H1 (cell line): ENCODE measurements around the gene FAM222B. TPM values are rescaled to one million over a fixed set of nuclear protein-coding genes. Genes with fewer than 3 reads are reported as not detected.

ENCODE experiments used
- CTCF ChIA-PET: fragments of 300-600 bp; sonication (Branson Sonifier 250); formaldehyde crosslinking; loops from one replicate; lab custom pipeline; 2021; ENCODE audit not compliant: partially characterized antibody; lab: Charles Lee
- POLR2A ChIA-PET: fragments of 300-600 bp; sonication (Branson Sonifier 250); formaldehyde crosslinking; loops from one replicate; lab custom pipeline; 2021; ENCODE audit warnings: inconsistent platforms; ENCODE audit not compliant: partially characterized antibody; lab: Charles Lee
- DNase-seq, 2 experiments: peaks; one replicate each; pipeline versions ENCODE4 v3.0.0 to v3.0.0-alpha.2; 2010 to 2022; ENCODE audit warnings: low spot score in 2 of 2, low read depth in 1 of 2, mixed read lengths in 1 of 2
- FAIRE-seq: peaks from 2 replicates; lab custom pipeline; 2011; peaks lifted over from hg19 to GRCh38; lab: Jason Lieb, UNC
- H2AFZ ChIP-seq: 2 replicates; pipeline ENCODE4 v1.8.1; 2012; ENCODE audit warnings: low read length, inconsistent platforms
- H2AK5ac ChIP-seq: 2 replicates; pipeline ENCODE4 v1.6.1; 2013; ENCODE audit warnings: low read depth, low read length
- H2BK120ac ChIP-seq: replicated peaks from 2 replicates; pipeline ENCODE3; 2013; ENCODE audit warnings: low read depth, low read length, inconsistent platforms
- H2BK12ac ChIP-seq: 2 replicates; pipeline ENCODE4 v1.6.1; 2013; ENCODE audit warnings: low read depth, low read length
- H2BK15ac ChIP-seq: 2 replicates; pipeline ENCODE4 v1.6.1; 2013; ENCODE audit warnings: low read length
- H2BK20ac ChIP-seq: 2 replicates; pipeline ENCODE4 v1.6.1; 2013; ENCODE audit warnings: low read length
- H2BK5ac ChIP-seq: 2 replicates; pipeline ENCODE4 v1.6.1; 2013; ENCODE audit warnings: low read depth, low read length
- H3K14ac ChIP-seq: 2 replicates; pipeline ENCODE4 v1.6.1; 2013; ENCODE audit warnings: inconsistent platforms; ENCODE audit not compliant: insufficient read length
- H3K18ac ChIP-seq: 2 replicates; pipeline ENCODE4 v1.6.1; 2013; ENCODE audit warnings: low read length; ENCODE audit errors: extremely low read depth
- H3K23ac ChIP-seq: 2 replicates; pipeline ENCODE4 v1.6.1; 2013; ENCODE audit warnings: inconsistent platforms; ENCODE audit not compliant: insufficient read length
- H3K23me2 ChIP-seq: 2 replicates; pipeline ENCODE4 v1.6.1; 2013; ENCODE audit warnings: low read depth, low read length
- H3K27ac ChIP-seq: 2 replicates; pipeline ENCODE4 v1.6.1; 2011; ENCODE audit warnings: low read depth, low read length, inconsistent platforms
- H3K27me3 ChIP-seq, 4 experiments: replicated peaks in 1 of 4; 1 replicate in 1 of 4; 2 replicates in 3 of 4; pipeline versions ENCODE4 v1.6.1 to v1.8.1; 2011 to 2013; ENCODE audit warnings: low read length in 3 of 4, mild to moderate bottlenecking in 3 of 4, inconsistent platforms in 2 of 4, mixed read lengths in 2 of 4, moderate library complexity in 1 of 4; ENCODE audit not compliant: control insufficient read depth in 3 of 4, insufficient read depth in 3 of 4; ENCODE audit errors: extremely low read depth in 1 of 4
- H3K36me3 ChIP-seq, 4 experiments: 2 replicates each; pipeline versions ENCODE4 v1.6.1 to v1.8.1; 2011 to 2013; ENCODE audit warnings: mild to moderate bottlenecking in 4 of 4, low read length in 3 of 4, moderate library complexity in 2 of 4, control low read depth in 1 of 4, inconsistent platforms in 1 of 4; ENCODE audit not compliant: insufficient read depth in 4 of 4, control insufficient read depth in 2 of 4
- H3K4ac ChIP-seq: replicated peaks from 2 replicates; pipeline ENCODE3; 2013; ENCODE audit warnings: low read length, low read depth, mixed read lengths, inconsistent platforms; ENCODE audit not compliant: insufficient read length
- H3K4me1 ChIP-seq, 4 experiments: replicated peaks in 1 of 4; 1 replicate in 1 of 4; 2 replicates in 3 of 4; pipeline versions ENCODE4 v1.6.1 to v1.8.1; 2011 to 2013; ENCODE audit warnings: low read length in 3 of 4, inconsistent platforms in 2 of 4, mixed read lengths in 1 of 4; ENCODE audit not compliant: insufficient read depth in 4 of 4, control insufficient read depth in 3 of 4
- H3K4me2 ChIP-seq, 2 experiments: 2 replicates each; pipeline versions ENCODE4 v1.6.1 to v1.8.1; 2011 to 2013; ENCODE audit warnings: low read depth in 2 of 2, low read length in 2 of 2, control low read depth in 1 of 2, inconsistent platforms in 1 of 2, mild to moderate bottlenecking in 1 of 2; ENCODE audit not compliant: insufficient read depth in 1 of 2
- H3K4me3 ChIP-seq, 4 experiments: fragments of 200-600, 300-600 bp in 1 of 4; sonication (generic), shearing (Covaris generic), sonication (Bioruptor Twin) in 1 of 4; 2 replicates each; pipeline versions ENCODE4 v1.5.1 to v1.8.1; 2011 to 2016; ENCODE audit warnings: low read length in 4 of 4, low read depth in 3 of 4, control low read depth in 2 of 4, inconsistent platforms in 2 of 4, mild to moderate bottlenecking in 2 of 4, mixed read lengths in 1 of 4, moderate library complexity in 1 of 4; ENCODE audit not compliant: insufficient read depth in 2 of 4; ENCODE audit errors: extremely low read depth in 1 of 4
- H3K56ac ChIP-seq: replicated peaks from 2 replicates; pipeline ENCODE3; 2013; ENCODE audit warnings: low read depth, mild to moderate bottlenecking, mixed read lengths, low read length, inconsistent platforms; ENCODE audit not compliant: insufficient read length
- H3K79me1 ChIP-seq: 2 replicates; pipeline ENCODE4 v1.6.1; 2013; ENCODE audit warnings: low read depth, low read length, control low read depth
- H3K79me2 ChIP-seq, 2 experiments: 2 replicates each; pipeline versions ENCODE4 v1.6.1 to v1.8.1; 2012 to 2013; ENCODE audit warnings: low read length in 2 of 2, mild to moderate bottlenecking in 2 of 2, inconsistent platforms in 1 of 2; ENCODE audit not compliant: insufficient read depth in 2 of 2, control insufficient read depth in 1 of 2
- H3K9ac ChIP-seq, 4 experiments: replicated peaks in 1 of 4; 1 replicate in 1 of 4; 2 replicates in 3 of 4; pipeline versions ENCODE4 v1.6.1 to v1.8.1; 2011 to 2013; ENCODE audit warnings: low read depth in 3 of 4, low read length in 3 of 4, control low read depth in 2 of 4, mild to moderate bottlenecking in 2 of 4, moderate library complexity in 2 of 4, inconsistent platforms in 1 of 4; ENCODE audit errors: extremely low read depth in 1 of 4
- H3K9me3 ChIP-seq, 2 experiments: 2 replicates each; pipeline versions ENCODE4 v1.6.1 to v1.8.1; 2012 to 2013; ENCODE audit warnings: mild to moderate bottlenecking in 2 of 2, moderate library complexity in 2 of 2, control low read depth in 1 of 2, inconsistent platforms in 1 of 2, low read depth in 1 of 2, low read length in 1 of 2, mixed read lengths in 1 of 2; ENCODE audit not compliant: insufficient read depth in 2 of 2
- H4K20me1 ChIP-seq, 2 experiments: replicated peaks in 1 of 2; 2 replicates each; pipeline versions ENCODE3 to v1.8.1; 2011 to 2013; ENCODE audit warnings: inconsistent platforms in 2 of 2, low read length in 2 of 2, mild to moderate bottlenecking in 1 of 2; ENCODE audit not compliant: insufficient read depth in 2 of 2, control insufficient read depth in 1 of 2
- H4K5ac ChIP-seq: 2 replicates; pipeline ENCODE4 v1.6.1; 2013; ENCODE audit warnings: low read length, low read depth, mixed read lengths, inconsistent platforms; ENCODE audit not compliant: insufficient read length
- H4K8ac ChIP-seq: 2 replicates; pipeline ENCODE4 v1.8.0; 2013; ENCODE audit warnings: mild to moderate bottlenecking, moderate library complexity, low read length, inconsistent platforms; ENCODE audit not compliant: insufficient read depth; ENCODE audit errors: extremely low read depth
- H4K91ac ChIP-seq: replicated peaks from 2 replicates; pipeline ENCODE3; 2013; ENCODE audit warnings: low read length, mixed read lengths, inconsistent platforms; ENCODE audit not compliant: insufficient read length
- ASH2L ChIP-seq: fragments of 200-600, 300-600 bp; sonication (generic); IDR thresholded peaks from one replicate; pipeline ENCODE4 v1.7.1; 2017; ENCODE audit warnings: low read length
- BCL11A ChIP-seq, 2 experiments: IDR thresholded peaks; one replicate each; pipeline ENCODE4 v1.6.1; 2011; ENCODE audit warnings: low read depth in 2 of 2, low read length in 2 of 2, mild to moderate bottlenecking in 2 of 2
- CBX8 ChIP-seq: fragments of 300-800, 300-1000 bp; sonication (generic); IDR thresholded peaks from 2 replicates; pipeline ENCODE4 v1.7.1; 2016; ENCODE audit warnings: low read depth, low read length, borderline replicate concordance
- CTCF ChIP-seq, 3 experiments: IDR thresholded peaks; 1 replicate in 2 of 3; 2 replicates in 1 of 3; pipeline versions ENCODE4 v1.5.1 to v1.6.1; 2011; ENCODE audit warnings: low read length in 3 of 3, mild to moderate bottlenecking in 3 of 3, inconsistent platforms in 2 of 3, low read depth in 1 of 3, moderate library complexity in 1 of 3; ENCODE audit not compliant: insufficient read depth in 1 of 3; ENCODE audit errors: control extremely low read depth in 1 of 3
- E2F6 ChIP-seq: IDR thresholded peaks from 2 replicates; pipeline ENCODE4 v1.6.1; 2012; ENCODE audit warnings: inconsistent platforms
- KDM1A ChIP-seq: fragments of 200-600, 300-600 bp; sonication (generic); IDR thresholded peaks from 2 replicates; pipeline ENCODE4 v1.7.1; 2016; ENCODE audit warnings: mild to moderate bottlenecking, low read length, borderline replicate concordance
- RBBP5 ChIP-seq: IDR thresholded peaks from 2 replicates; pipeline ENCODE4 v1.7.1; 2012; ENCODE audit warnings: low read depth, mild to moderate bottlenecking, inconsistent platforms, low read length, moderate library complexity, borderline replicate concordance
- SP1 ChIP-seq: IDR thresholded peaks from 2 replicates; pipeline ENCODE4 v1.6.1; 2011; ENCODE audit warnings: low read depth, low read length
- WGBS, 2 experiments: shearing (Covaris generic) in 1 of 2; methylation state at CpG; one replicate each; pipeline versions ENCODE4 v1.1.6 to v1.1.7; 2013 to 2015; ENCODE audit warnings: low lambda C conversion rate in 2 of 2, mixed read lengths in 2 of 2, inconsistent platforms in 1 of 2, low coverage in 1 of 2, missing lambda C conversion rate in 1 of 2; ENCODE audit not compliant: insufficient replicate concordance in 2 of 2, insufficient coverage in 1 of 2, insufficient read length in 1 of 2; ENCODE audit errors: extremely low coverage in 1 of 2, missing lambda C conversion rate in 1 of 2; 5-methylcytosine and 5-hydroxymethylcytosine counted together
- polyA plus RNA-seq, 7 experiments: library from polyadenylated mRNA; depleted of rRNA in 3 of 7; stranded (reverse) in 5 of 7; unstranded in 2 of 7; fragments of >200 nt in 5 of 7; fragments of 200-250 nt in 2 of 7; gene quantifications; 1 replicate in 5 of 7; 2 replicates in 1 of 7; 4 replicates in 1 of 7; pipeline versions ENCODE4 v1.2.1 to v1.2.3, GENCODE V29; 2011 to 2013; ENCODE audit warnings: missing spikeins in 2 of 7, mixed read lengths in 2 of 7
- total RNA-seq: library from RNA; stranded (reverse); fragmentation: NEBNext Ultra II Directional; extraction: Animal tissue kit (Norgen Biotek cat#: 25700); gene quantifications from 2 replicates; pipeline ENCODE4 v1.2.1, GENCODE V29; 2021

Gene FAM222B
- total and polyA plus RNA-seq, 2 of the 8 experiments (the other 6 are each of a cell fraction or from before 2014, with no cell fraction given), result 42.1 to 81.7 TPM

- Histone ChIP-seq H3K4me1 (peaks cover 0 to 30% (median 25%) of the 10 kb centered on the region in 4 experiments; a peak in 6 of 7 replicates), H3K27me3 (no peaks in the 10 kb centered on the region), H3K4me2 (peak overlapping the region; percentile 92 to 93), H3K36me3 (peaks cover 30 to 53% (median 33%) of the 10 kb centered on the region in 4 experiments), H4K91ac (peak overlapping the region; percentile 0), H2BK15ac (peak overlapping the region; percentile 31; the same call in 1 of the 2 replicates), H3K18ac (peak overlapping the region; percentile 41), H3K4ac (no peak overlapping the region), H3K23ac (no peak overlapping the region), H2BK120ac (no peak overlapping the region), H3K79me2 (peaks cover 19 to 44% of the 10 kb centered on the region in 2 experiments), H2BK12ac (peak overlapping the region; percentile 32; the same call in 1 of the 2 replicates), H2BK5ac (peak overlapping the region; percentile 99), H3K27ac (peak overlapping the region; percentile 98), H2BK20ac (0 out of 2 replicates have a peak overlapping the region, but pooled peaks have one; percentile 0), H2AFZ (no peak overlapping the region), H4K8ac (peak overlapping the region; percentile 58), H4K5ac (peak overlapping the region; percentile 22), H3K56ac (no peak overlapping the region), H2AK5ac (no peak overlapping the region), H4K20me1 (peaks cover 30 to 34% of the 10 kb centered on the region in 2 experiments), H3K79me1 (peaks cover 14% of the 10 kb centered on the region), H3K14ac (no peak overlapping the region), H3K4me3 (peak overlapping the region in 3 of 4 experiments; percentile 97 to 99 (median 98); a peak in 4 of 8 replicates), H3K9me3 (no peaks in the 10 kb centered on the region), H3K23me2 (peaks cover 23% of the 10 kb centered on the region), H3K9ac (peak overlapping the region in 2 of 4 experiments; percentile 48 to 98; a peak in 4 of 7 replicates)
- POLR2A ChIA-PET, result interaction anchor here (0.8 to 15.3 kb wide), 17 partner anchors 7 to 166 kb away, joined by 3 to 813 read pairs (median 5); partner anchors contain the start of genes FAM222B, FLOT2, NEK8 and PROCA1
- FAIRE-seq (no peak), DNase-seq (no peak)
- CTCF ChIA-PET, result interaction anchor here (0.8 to 11.7 kb wide), 10 partner anchors 16 to 163 kb away, joined by 3 to 316 read pairs (median 3); partner anchors contain the start of genes FLOT2, NEK8, RPL23A and TLCD1
- TF ChIP-seq CTCF (IDR thresholded peaks at IDR 0.05; ENCODE audit: control extremely low read depth in 1 of 3, insufficient read depth in 1 of 3, low read depth in 1 of 3, low read length in 3 of 3) (0 out of 4 replicates have a peak, but pooled peaks of 1 of the 3 experiments have one; percentile 1), ASH2L (peak; percentile 59), RBBP5 (peak; percentile 59; the same call in 1 of the 2 replicates), E2F6 (no peak), SP1 (peak; percentile 76; the same call in 1 of the 2 replicates), BCL11A (IDR thresholded peaks at IDR 0.05; ENCODE audit: low read depth in 2 of 2, low read length in 2 of 2) (no peak), KDM1A (no peak), CBX8 (no peak)
- 86% methylated on average over 7 of the region's 7 CpGs; no CpG with 5 or more reads in 1 of the 2 experiments for WGBS, 2 experiments
These were observed 95.4 kb downstream of the FAM222B start for GRCh38 chr17:28747051-28747691.
